Measurements from ENCODE around the gene CMBL. TPM values are rescaled to one million over a fixed set of nuclear protein-coding genes. Genes with fewer than 3 reads are reported as not detected.

CMBL gene
- total and polyA plus RNA-seq, 2 of the 13 experiments (the other 11 are each of a cell fraction or from before 2014, with no cell fraction given): 11.5 to 17.0 TPM

GRCh38 chr5:10307206-10308148, at the start of gene CMBL (continued):
- TF ChIP-seq NFYB (CRISPR knock-in tag; IDR thresholded peaks at IDR 0.05) (no peak), MIXL1 (CRISPR knock-in tag; IDR thresholded peaks at IDR 0.05) (no peak), GMEB1 (CRISPR knock-in tag; IDR thresholded peaks at IDR 0.05; ENCODE audit: borderline replicate concordance) (peak; percentile 65), NFIB (CRISPR knock-in tag; IDR thresholded peaks at IDR 0.05; ENCODE audit: borderline replicate concordance) (no peak), IRX3 (CRISPR knock-in tag; IDR thresholded peaks at IDR 0.05; ENCODE audit: borderline replicate concordance, low read depth) (no peak), ZMAT3 (CRISPR knock-in tag; conservative IDR thresholded peaks at IDR 0.05) (0 out of 2 replicates have a peak, but pooled peaks have one; percentile 51), KDM5B (CRISPR knock-in tag; IDR thresholded peaks at IDR 0.05; ENCODE audit: borderline replicate concordance) (0 out of 2 replicates have a peak, but pooled peaks have one; percentile 69), HNRNPH1 (optimal IDR thresholded peaks at IDR 0.05; ENCODE audit: low read depth, low read length) (no peak), GABPA (IDR thresholded peaks at IDR 0.05; ENCODE audit: low read depth, low read length) (no peak), GABPA (CRISPR knock-in tag; IDR thresholded peaks at IDR 0.05; ENCODE audit: low read depth) (0 out of 2 replicates have a peak, but pooled peaks have one; percentile 17), ZNF839 (CRISPR knock-in tag; IDR thresholded peaks at IDR 0.05; ENCODE audit: borderline replicate concordance) (no peak), RBAK (CRISPR knock-in tag; IDR thresholded peaks at IDR 0.05) (no peak), CBX5 (CRISPR knock-in tag; IDR thresholded peaks at IDR 0.05; ENCODE audit: borderline replicate concordance) (no peak), NCOA5 (CRISPR knock-in tag; IDR thresholded peaks at IDR 0.05) (no peak), THAP7 (CRISPR knock-in tag; IDR thresholded peaks at IDR 0.05) (no peak), ZNF33A (CRISPR knock-in tag; IDR thresholded peaks at IDR 0.05; ENCODE audit: borderline replicate concordance) (no peak), FOXK1 (CRISPR knock-in tag; IDR thresholded peaks at IDR 0.05; ENCODE audit: borderline replicate concordance, low read depth) (peak; percentile 22; the same call in 1 of the 2 replicates)
- TF ChIP-seq, protein P1, sequence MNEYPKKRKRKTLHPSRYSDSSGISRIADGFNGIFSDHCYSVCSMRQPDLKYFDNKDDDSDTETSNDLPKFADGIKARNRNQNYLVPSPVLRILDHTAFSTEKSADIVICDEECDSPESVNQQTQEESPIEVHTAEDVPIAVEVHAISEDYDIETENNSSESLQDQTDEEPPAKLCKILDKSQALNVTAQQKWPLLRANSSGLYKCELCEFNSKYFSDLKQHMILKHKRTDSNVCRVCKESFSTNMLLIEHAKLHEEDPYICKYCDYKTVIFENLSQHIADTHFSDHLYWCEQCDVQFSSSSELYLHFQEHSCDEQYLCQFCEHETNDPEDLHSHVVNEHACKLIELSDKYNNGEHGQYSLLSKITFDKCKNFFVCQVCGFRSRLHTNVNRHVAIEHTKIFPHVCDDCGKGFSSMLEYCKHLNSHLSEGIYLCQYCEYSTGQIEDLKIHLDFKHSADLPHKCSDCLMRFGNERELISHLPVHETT (CRISPR knock-in tag; conservative IDR thresholded peaks at IDR 0.05): no peak
- TF ChIP-seq, protein P2, sequence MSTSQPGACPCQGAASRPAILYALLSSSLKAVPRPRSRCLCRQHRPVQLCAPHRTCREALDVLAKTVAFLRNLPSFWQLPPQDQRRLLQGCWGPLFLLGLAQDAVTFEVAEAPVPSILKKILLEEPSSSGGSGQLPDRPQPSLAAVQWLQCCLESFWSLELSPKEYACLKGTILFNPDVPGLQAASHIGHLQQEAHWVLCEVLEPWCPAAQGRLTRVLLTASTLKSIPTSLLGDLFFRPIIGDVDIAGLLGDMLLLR (CRISPR knock-in tag; IDR thresholded peaks at IDR 0.05): no peak
- TF ChIP-seq, protein P3, sequence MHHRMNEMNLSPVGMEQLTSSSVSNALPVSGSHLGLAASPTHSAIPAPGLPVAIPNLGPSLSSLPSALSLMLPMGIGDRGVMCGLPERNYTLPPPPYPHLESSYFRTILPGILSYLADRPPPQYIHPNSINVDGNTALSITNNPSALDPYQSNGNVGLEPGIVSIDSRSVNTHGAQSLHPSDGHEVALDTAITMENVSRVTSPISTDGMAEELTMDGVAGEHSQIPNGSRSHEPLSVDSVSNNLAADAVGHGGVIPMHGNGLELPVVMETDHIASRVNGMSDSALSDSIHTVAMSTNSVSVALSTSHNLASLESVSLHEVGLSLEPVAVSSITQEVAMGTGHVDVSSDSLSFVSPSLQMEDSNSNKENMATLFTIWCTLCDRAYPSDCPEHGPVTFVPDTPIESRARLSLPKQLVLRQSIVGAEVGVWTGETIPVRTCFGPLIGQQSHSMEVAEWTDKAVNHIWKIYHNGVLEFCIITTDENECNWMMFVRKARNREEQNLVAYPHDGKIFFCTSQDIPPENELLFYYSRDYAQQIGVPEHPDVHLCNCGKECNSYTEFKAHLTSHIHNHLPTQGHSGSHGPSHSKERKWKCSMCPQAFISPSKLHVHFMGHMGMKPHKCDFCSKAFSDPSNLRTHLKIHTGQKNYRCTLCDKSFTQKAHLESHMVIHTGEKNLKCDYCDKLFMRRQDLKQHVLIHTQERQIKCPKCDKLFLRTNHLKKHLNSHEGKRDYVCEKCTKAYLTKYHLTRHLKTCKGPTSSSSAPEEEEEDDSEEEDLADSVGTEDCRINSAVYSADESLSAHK (CRISPR knock-in tag; IDR thresholded peaks at IDR 0.05; ENCODE audit: borderline replicate concordance): no peak
- TF ChIP-seq, protein P4, sequence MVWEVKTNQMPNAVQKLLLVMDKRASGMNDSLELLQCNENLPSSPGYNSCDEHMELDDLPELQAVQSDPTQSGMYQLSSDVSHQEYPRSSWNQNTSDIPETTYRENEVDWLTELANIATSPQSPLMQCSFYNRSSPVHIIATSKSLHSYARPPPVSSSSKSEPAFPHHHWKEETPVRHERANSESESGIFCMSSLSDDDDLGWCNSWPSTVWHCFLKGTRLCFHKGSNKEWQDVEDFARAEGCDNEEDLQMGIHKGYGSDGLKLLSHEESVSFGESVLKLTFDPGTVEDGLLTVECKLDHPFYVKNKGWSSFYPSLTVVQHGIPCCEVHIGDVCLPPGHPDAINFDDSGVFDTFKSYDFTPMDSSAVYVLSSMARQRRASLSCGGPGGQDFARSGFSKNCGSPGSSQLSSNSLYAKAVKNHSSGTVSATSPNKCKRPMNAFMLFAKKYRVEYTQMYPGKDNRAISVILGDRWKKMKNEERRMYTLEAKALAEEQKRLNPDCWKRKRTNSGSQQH (CRISPR knock-in tag; IDR thresholded peaks at IDR 0.05; ENCODE audit: low read depth): no peak

All from HepG2 (cell line).